Esophagus mucosa (tissue), 1 donor: ENCODE results near the gene CKAP4. TPM values are rescaled to one million over a fixed set of nuclear protein-coding genes. Genes with fewer than 3 reads are reported as not detected.
A peak's percentile ranks its signal among the peaks of the same experiment; 100 is the strongest.

Source experiments
- ATAC-seq: fragments of 200-7000 bp; cut with Tn5 transposase; one replicate; pipeline ENCODE4 v1.9.1; 2020
- total RNA-seq: library from RNA; stranded (reverse); gene quantifications from one replicate; pipeline ENCODE4 v1.2.4, GENCODE V29; 2023
- donor health status: DM: yes; HTN: yes; CAD: no.

Gene CKAP4
- total RNA-seq, 1 donor from 2014 or later, result 87.3 TPM

DNA sequence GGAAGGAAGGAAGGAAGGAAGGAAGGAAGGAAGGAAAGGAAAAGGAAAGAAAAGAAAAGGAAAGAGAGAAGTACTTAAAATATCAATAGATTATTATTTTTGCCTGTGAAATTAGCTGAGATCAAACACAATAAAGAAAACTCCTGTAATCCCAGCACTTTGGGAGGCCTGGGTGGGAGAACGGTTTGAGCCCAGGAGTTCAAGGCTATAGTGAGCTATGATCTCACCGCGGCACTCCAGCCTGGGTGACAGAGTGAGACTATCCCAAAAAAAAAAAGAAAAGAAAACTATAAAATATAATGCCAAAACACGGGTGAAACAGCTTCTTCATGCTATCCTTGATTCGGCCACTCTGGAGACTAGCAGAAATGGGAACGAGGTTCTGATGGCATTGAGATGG is 26.2 kb upstream of the CKAP4 start:
- no peak for ATAC-seq

DNA sequence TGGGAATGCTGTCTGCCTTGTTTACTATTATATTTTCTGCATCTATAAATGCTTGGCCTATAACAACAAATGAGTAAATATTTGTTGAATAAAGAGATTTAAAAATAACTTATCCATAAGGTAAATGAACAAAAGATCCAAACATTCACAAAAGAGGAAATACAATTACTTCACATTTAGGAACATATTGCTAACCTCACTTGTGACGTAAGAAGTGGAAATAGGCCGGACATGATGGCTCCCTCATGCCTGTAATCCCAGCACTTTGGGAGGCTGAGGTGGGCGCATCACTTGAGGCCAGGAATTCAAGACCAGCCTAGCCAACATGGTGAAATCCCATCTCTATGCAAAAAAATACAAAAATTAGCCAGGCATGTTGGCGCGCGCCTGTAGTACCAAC is 25.7 kb upstream of the CKAP4 start:
- ATAC-seq, result no peak

DNA sequence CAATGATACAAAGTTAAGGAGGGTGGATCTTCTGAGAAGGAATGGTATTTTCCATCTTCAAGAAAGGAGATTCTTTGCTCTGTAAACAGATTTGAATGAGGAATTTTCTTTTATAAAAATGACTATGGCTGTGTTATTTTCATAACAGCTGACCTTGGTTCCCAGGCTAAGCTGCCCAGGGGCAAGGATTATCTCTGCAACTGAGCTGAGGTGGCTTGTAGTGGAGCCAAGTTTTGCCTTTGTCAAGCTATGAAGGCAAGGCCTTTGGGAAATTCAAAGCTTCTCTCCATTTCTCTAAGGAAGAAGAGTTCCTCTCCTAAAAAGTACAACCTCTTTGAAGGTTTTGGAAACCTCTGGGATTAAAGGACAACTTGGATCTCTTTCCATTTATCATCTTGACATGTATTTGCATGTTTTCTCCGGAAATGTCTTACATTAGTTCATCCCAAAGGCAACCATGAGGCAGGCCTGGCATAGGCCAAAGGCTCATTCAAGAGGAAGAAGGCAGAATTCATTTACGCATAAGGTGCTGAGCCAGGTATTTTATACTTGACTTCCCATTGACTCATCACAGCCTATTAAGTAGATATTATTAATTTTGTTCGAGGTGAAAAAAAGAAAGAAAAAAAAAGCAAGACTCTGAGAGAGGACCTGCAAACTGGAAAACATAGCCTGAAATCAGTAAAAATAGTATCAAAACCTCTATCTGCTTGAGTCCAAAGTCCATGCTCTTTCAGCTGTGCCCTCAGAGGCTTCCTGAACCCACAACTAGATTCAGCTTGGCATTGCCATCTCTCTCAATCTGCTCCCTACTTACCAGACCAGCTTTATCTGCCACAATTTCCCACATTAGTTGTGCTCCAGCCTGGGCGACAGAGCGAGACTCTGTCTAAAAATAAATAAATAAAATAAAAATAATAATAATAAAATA is 24.0 kb upstream of the CKAP4 start:
- ATAC-seq, result peak; percentile 84

DNA sequence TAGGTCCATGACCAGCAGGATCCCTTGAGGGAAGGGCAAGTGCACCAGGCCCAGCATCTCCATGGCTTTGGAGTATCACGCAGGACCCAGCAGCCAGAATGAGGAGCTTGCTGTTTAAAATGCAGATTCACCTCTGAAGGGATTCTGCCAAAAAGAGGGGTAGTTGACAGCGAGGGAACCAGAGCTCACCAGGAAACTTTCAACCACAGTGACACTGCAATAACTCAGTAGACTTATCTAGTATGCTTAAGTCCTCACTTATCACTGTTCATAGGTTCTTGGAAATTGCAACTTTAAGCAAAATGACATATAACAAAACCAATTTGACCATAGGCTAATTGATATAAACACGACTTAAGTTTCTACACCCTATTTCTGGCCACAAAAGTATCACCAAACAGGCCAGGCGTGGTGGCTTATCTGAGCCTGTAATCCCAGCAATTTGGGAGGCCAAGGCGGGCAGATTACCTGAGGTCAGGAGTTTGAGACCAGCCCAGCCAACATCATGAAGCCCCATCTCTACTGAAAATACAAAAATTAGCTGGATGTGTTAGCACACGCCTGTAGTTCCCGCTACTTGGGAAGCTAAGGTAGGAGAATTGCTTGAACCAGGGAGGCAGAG is 21.4 kb upstream of the CKAP4 start:
- no peak for ATAC-seq

DNA sequence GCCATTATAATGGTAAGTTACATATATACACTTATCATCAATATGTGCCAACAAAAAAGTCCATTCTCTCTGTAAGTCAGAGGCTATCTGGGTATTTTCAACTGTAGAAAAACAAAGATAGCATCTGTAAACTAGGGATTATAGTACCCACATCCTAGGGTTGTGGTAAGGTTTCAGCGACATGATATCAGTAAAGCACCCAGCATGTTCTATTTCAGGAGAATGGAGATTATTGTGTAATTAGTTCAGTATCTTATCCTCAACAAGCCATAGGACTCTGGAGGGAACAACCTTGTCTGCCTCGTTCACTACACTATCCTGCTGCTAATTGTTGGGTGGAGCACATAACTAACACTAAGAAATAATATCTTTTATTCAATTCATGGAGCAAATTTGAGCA is 19.7 kb upstream of the CKAP4 start:
- ATAC-seq, result no peak

DNA sequence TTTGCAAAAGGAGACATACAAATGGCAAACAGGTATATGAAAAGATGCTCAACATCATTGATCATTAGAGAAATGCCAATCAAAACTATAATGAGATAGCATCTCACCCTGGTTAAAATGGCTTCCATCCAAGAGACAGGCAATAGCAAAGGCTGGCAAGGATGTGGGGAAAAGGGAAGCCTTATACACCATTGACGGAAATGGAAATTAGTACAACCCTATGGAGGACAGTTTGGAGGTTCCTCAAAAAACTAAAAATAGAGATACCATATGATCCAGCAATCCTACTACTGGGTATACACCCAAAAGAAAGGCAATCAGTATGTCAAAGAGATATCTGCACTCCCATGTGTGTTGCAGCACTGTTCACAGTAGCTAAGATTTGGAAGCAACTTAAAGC is 17.3 kb upstream of the CKAP4 start:
- no peak for ATAC-seq

DNA sequence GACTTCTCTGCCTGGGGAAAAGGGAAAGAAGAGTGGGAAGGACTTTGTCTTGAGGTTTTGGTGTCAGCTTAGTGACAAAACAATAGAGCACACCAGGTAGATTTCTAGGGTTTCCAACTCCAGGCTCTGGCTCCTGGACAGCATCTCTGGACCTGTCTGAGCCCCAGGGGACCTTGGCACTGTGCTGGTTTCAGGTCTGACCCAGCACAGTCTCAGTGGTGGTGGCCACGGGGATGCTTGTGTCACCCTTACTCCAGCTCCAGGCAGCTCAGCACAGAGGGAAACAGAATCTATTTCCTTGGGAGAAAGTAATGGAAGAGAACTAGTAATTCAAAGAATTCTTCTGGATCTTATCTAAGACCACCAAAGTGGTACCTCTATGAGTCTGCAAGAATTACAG is 11.1 kb upstream of the CKAP4 start:
- no peak for ATAC-seq

DNA sequence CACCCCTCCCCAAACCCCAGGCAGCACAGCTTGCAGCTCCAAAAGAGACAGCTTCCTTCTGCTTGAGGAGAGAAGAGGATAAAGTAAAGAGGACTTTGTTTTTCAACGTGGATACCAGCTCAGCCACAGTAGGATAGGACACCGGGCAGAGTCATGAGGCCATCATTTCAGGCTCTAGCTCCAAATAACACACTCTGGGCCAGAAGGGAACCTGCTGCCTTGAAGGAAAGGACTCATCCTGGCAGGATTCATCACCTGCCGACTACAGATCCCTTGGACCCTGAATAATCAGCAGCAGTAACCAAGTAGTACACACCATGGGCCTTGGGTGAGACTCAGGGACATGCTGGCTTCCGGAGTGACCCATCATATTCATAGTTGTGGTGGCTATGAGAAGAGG is 10.4 kb upstream of the CKAP4 start:
- ATAC-seq, result no peak

DNA sequence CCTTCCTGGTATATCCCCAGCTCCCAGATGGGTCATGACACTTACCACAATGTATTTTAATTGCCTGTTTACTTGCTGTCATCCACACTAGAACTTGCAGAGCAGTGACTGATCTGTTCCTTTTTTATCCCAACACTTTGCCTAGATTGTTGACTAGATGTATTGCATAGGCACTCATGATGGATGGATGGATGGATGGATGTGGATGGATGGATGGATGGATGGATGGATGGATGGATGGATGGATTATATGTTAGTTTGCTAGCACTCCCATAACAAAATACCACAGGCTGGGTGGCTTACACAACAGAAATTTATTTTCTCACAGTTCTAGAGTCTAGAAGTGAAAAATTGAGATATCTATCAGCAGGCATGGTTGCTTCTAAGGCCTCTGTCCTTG is 8.7 kb upstream of the CKAP4 start:
- no peak for ATAC-seq

DNA sequence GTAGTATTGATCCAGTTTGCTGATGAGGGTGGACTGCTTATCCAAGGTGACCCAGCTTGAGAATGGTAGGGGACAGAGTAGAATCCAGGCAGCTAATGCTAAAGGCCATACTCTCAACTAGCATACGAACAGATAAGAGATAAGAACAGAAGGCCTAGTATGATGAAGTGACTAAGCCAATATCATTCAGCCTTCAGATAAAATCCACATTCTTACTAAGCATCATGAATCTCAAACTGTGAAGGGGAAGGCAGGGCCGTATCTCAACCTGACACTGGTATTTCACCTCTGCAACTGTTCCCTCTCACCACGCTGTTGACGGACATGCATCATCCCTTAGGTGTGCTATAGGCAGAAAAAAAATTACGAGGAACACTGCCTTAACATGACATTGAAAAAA is 8.1 kb upstream of the CKAP4 start:
- ATAC-seq, result no peak

DNA sequence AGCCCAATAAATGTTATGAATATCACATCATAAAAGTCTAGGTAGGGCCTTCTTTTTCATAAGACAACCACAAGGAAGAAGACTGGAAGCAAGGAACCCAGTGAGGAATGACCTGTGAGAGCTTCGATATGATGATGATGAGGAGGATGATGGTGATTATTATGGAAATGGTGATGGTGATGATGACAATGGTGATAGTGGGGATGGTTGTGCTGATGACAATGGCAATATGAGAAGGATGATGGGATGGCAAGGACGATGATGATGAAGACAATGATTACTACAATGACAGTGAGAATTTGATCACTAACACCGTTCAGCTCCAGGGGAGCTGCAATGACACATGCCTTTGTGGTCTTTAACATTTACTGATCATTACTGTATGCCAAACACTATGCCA is 7.7 kb upstream of the CKAP4 start:
- ATAC-seq, result no peak

DNA sequence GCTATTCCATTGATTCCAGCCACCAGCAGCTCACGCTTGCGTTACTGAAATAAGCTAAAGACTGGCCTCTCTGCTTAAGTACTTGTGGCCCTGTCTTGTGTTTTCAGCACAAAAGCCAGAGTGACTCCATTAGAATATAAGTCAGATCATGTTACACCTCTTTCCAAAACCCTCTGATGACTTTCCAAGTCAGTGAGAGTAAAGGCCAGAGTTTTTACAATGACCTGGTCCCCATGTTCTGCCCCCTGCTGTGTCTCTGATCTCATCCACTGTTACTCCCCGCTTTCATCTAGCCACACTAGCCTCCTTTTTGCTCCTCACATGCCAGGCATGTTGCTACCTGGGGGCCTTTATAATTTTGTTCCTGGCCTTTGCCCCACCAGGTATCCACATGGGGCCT is 6.9 kb upstream of the CKAP4 start:
- ATAC-seq, result no peak

DNA sequence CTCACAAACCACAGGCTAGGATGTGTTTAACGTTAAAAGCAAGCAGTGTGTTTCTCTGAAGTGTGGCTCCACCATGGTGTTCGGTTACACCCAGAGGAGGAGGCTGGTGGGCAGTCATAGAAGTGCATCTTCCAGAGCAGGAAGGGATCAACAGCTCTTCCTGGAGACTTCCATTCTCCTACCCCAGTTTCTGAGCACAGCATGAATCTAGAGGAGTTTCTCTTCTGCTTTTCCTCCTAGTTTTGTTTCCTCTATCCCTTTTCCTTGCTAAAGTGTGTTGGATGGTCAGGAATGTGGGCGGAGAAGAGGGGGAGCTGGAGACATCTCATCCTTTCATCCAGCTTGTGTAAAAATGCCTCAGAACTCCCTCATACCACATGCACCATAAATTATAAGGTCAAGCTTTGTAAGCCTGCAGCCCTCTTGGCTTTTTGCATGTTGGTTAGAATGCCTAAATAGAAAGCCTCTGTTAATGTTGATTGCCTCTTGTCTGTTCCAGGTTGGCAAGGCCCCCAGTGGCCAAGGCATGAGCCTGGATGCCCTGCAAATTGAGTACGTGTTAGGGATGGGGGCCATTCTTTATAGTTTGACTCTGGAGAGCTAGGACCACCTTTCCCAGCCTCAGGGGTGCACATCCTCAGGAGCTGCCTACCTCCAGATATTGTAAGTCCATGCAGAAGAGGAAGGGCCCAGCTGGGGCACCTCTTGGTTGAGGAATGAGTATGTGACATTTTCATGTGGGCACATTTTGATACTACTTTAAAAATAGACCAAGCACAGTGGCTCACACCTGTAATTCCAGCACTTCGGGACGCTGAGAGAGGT is 4.0 kb upstream of the CKAP4 start:
- ATAC-seq, result no peak

DNA sequence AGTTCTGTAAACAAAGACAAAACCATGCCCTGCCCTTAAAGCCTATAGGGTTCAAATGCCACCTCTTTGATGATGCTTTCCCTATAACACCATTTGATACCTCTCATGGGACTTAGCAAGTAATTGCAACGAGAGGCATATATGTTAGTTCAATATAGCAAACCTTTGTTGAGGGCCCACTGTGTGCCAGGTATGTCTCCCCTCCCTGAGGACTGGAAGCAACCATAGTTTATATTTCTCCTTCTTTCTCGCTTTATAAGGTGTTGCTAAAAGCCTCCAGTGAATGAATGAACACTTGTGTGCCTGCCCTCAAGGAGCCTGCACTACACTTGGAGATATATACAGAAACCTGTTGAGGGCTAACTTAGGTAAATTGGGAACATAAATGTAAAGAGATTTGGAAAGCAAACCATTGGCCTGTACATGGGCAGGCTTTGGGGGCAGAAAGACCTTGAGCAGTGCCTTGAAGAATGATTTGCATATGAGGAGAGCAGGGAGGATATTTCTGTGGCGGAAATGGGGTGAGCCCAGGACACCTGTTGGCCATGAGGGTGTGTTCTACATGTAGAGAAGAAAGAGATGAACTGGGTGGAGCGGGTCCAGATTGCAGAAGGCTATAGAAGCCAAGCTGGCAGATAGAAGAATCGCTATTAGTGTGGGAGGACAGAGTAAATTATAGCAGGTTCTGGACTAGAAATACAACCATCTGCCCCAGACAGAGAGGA is 1.8 kb upstream of the CKAP4 start:
- no peak for ATAC-seq

DNA sequence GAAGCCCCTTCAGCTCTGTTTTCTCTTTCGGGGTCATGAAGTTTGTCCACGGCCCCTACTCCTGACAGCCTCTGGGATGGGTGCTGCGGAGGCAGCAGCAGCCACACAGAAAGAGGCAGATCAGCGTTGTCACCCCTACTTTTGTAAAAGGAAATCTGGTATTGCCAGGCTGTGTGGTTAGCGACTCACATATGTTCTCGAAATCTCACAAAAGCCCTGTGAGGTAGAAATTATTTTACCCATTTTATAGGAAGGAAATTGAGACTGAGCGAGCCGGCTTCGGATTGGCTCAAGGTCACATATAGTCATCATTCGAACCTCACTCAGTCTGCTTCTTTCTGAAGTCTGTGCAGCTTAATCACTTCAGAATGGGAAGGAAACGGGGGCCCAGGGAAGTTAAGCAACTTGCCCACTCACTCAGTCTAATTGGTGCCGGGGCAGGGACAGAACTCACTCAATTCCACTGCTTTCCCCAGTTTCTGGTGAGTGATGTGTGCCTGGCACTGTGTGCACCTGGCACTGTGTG is 1.1 kb upstream of the CKAP4 start:
- ATAC-seq, result no peak

DNA sequence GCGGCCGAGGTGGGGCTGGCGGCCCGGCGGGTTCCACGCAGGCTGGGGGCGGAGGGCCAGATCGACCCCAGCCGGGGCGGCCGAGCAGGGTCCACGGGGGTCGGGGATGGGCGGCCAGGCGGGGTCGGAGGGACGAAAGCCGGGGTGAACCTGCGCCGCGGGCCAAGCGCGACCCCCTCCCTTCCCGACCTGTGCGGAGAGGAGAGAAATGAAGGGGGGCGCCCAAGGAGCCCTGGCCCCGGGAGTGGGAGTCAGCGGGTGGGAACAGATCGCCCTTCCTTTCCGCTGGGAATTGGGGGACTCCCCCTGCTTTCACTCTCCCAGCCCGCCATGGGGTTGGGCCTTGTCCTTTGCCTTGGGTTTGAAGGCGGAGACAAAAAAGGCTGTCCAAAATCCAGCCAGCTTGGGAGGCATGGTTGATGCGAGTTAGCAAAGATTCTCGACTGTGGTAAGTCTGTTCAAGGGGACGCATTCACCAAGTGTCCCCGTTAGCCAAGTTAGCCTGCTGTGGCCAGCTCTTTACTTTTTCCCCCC is 559 bp upstream of the CKAP4 start:
- peak; percentile 26 for ATAC-seq

DNA sequence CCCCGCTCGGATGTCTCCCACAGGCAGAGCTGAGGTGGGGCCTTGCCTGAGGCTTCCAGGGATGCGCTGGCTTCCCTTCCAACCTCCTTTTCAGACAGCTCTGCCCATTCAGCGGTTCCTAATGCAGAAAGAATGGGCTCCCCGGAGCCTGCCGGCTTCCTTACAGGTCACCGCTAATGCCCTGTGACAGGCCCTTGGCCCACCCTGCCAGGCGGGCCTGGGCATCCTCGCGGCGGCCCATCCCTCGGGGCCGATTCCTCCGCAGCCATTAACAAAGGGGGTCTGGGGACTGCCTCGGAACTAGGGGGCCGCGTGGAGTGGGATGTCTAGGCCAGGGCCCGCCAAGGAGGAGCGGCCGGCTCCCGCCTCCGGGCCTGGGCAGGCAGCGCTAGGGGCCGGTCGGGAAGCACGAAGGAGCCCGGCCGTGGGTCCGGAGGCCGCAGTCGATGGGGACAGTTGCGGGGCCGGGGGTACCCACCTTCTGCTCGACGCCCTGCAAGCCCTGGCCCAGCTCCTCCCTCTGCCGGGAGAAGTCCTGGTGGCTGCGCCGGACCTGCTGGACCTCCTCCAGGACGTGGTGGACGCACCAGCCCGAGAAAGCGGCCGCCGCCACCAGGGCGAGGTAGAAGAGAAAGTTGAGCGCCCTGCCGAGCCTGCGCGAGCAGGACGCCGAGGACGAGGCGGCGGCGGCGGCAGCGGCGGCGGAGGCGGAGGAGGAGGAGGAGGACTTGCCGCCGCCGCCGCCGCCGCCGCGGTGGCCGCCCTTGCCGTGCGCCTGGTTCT is 738 bp downstream of the CKAP4 start:
- peak; percentile 4 for ATAC-seq

DNA sequence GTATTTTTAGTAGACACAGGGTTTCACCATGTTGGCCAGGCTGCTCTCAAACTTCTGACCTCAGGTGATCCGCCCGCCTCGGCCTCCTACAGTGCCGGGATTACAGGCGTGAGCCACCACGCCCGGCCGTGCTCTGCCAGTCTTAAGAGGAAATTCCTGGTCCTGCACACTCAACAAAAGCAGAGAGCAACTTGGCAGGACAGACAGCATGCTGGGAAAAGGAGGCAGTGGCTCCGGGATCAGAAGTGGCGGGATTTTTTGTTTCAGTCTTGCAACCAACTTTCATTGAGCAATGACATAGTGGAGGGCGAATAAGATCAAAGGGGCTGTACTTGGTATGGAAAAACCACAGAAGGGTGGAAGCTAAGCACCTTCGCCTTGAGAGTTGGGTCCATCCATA is 2.1 kb downstream of the CKAP4 start:
- ATAC-seq, result peak; percentile 74

DNA sequence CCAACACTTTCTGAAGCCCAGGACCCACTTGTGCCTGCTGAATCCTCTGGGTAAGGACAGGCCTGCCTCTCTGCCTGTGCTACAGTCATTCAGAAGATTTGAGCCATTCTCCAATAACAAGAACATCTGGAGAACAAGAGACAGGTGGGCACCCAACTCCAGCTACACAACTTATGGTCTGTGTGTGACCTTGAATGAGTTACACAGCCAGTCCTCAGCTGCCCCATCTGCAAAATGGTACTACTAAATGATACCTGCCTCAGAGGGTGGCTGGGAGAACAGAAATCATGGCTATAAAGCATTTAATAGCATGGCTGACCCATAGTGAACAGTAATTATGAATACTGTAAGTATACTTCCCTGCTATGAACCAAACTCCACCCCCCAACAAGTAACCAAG is 4.2 kb downstream of the CKAP4 start:
- ATAC-seq, result no peak

DNA sequence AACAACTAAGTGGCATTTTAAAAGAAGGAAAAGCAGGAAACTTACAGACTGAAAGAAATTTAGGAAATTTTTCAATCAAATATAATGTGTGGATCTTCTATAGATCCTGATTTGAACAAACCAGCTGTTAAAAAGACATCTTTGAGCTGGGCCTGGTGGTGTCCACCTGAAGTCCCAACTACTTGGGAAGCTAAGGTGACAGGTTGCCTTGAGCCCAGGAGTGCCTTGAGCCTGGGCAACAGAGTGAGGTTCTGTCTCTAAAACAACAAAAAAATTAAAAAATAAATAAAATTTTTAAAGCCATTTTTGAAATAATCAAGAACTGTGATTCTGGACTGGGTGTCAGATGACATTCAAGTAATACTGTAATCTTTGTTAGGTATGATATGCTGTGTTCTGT is 7.0 kb downstream of the CKAP4 start:
- no peak for ATAC-seq

DNA sequence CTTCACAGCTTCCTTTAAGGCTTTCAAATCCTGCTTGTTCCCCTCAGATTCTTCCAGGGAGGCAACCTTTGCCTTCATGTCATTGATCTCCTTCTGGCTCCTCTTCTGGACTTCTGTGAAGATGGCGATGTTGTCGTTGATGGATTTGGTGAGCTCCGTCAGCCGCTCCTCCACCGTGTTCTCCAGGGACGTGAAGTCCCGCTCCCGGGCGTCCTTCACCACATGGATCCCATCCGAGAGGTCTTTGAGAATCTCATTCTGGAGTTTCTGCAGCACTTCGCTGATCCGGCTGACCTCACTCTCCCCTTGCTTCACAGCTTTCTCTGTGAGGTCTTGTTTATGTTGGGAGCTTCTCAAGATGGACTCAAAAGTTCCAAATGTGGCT is 7.9 kb downstream of the CKAP4 start:
- no peak for ATAC-seq
